Lower leg skin (tissue), 4 donors: ENCODE data around the gene FAM124A. TPM values are rescaled to one million over a fixed set of nuclear protein-coding genes. Genes with fewer than 3 reads are reported as not detected.

ENCODE experiments used
- DNase-seq, 2 donors: peaks; one replicate each; pipeline ENCODE4 v3.0.0-alpha.2; 2019; ENCODE audit warnings: low spot score in 2 of 2
- H3K4me3 ChIP-seq: fragments of 200-600 bp; sonication (generic); 2 replicates; pipeline ENCODE4 v1.5.1; 2017; ENCODE audit warnings: mild to moderate bottlenecking, low read depth; ENCODE audit not compliant: poor library complexity, severe bottlenecking
- CTCF ChIP-seq, 3 donors: fragments of 450-650 bp; IDR thresholded peaks; one replicate each; pipeline ENCODE4 v1.5.1; 2016; ENCODE audit warnings: antibody characterized with exemption in 3 of 3, mild to moderate bottlenecking in 3 of 3, moderate library complexity in 2 of 3
- POLR2A ChIP-seq, 2 donors: fragments of 450-650 bp; IDR thresholded peaks; one replicate each; pipeline ENCODE4 v1.6.1; 2016 to 2017; ENCODE audit warnings: antibody characterized with exemption in 2 of 2, mild to moderate bottlenecking in 1 of 2, moderate library complexity in 1 of 2
- WGBS, 2 donors: methylation state at CpG; one replicate each; pipeline ENCODE4 v1.1.5; 2018; 5-methylcytosine and 5-hydroxymethylcytosine counted together
- intact Hi-C: fragments of 100-400 bp; cut with DNase I; formaldehyde crosslinking; loops from one replicate; pipeline ENCODE4 v1.15.0; 2023; ENCODE audit warnings: low total_unique reads
- total RNA-seq, 4 donors: library from RNA; depleted of rRNA; stranded (reverse); fragments of >200 nt; gene quantifications; one replicate each; pipeline ENCODE4 v1.1.0, GENCODE V29; 2016

FAM124A gene
- total RNA-seq, 4 donors from 2014 or later = 0.30 to 5.0 (median 2.1) TPM

- TF ChIP-seq POLR2A (IDR thresholded peaks at IDR 0.05) = no peak
- TF ChIP-seq CTCF (IDR thresholded peaks at IDR 0.05) = no peak
- no peak for DNase-seq
- intact Hi-C loops = no loop called here
Observed at GRCh38 chr13:51243832-51244231, 21.6 kb downstream of the FAM124A start.

GRCh38 chr13:51244637-51245405, 22.6 kb downstream of the FAM124A start:
- 74 to 76% methylated on average over 13 to 14 of the region's 14 CpGs for WGBS, 2 donors
- intact Hi-C loops = no loop called here
- DNase-seq = no peak
- TF ChIP-seq POLR2A (IDR thresholded peaks at IDR 0.05) (no peak), CTCF (IDR thresholded peaks at IDR 0.05) (no peak)
- H3K4me3 ChIP-seq = no peak overlapping the region

More at GRCh38 chr13:51243832-51244231, 21.6 kb downstream of the FAM124A start:
- WGBS, 2 donors = 73 to 79% methylated on average over 8 of the region's 8 CpGs
- no peak overlapping the region for H3K4me3 ChIP-seq

- TF ChIP-seq POLR2A (IDR thresholded peaks at IDR 0.05) (no peak), CTCF (IDR thresholded peaks at IDR 0.05) (no peak)
- no peak for DNase-seq
- H3K4me3 ChIP-seq = no peak overlapping the region
- intact Hi-C loops = no loop called here
- 89 to 97% methylated on average over 2 of the region's 2 CpGs for WGBS, 2 donors
Observed at GRCh38 chr13:51245583-51245982, 23.4 kb downstream of the FAM124A start.

- H3K4me3 ChIP-seq = no peak overlapping the region
- intact Hi-C loops = no loop called here
- WGBS, 2 donors = 46 to 72% methylated on average over 4 of the region's 4 CpGs
- no peak for DNase-seq
- TF ChIP-seq CTCF (IDR thresholded peaks at IDR 0.05) = no peak
- no peak for TF ChIP-seq POLR2A (IDR thresholded peaks at IDR 0.05)
Observed at GRCh38 chr13:51246025-51246417, 23.8 kb downstream of the FAM124A start.

GRCh38 chr13:51246418-51247277, 24.4 kb downstream of the FAM124A start:
- WGBS, 2 donors = 42 to 61% methylated on average over 17 of the region's 17 CpGs
- no peak overlapping the region for H3K4me3 ChIP-seq
- no peak for DNase-seq
- intact Hi-C loops = no loop called here
- TF ChIP-seq POLR2A (IDR thresholded peaks at IDR 0.05) (no peak), CTCF (IDR thresholded peaks at IDR 0.05) (no peak)
